BLaER1 (cell line): ENCODE results near the gene COL27A1.

Source experiments
- H3K27ac ChIP-seq: shearing (Covaris generic); formaldehyde crosslinking; 2 replicates; pipeline ENCODE4 v1.8.1; 2022
- H3K27me3 ChIP-seq: shearing (Covaris generic); formaldehyde crosslinking; 2 replicates; pipeline ENCODE4 v1.8.1; 2022
- H3K36me3 ChIP-seq: shearing (Covaris generic); formaldehyde crosslinking; 2 replicates; pipeline ENCODE4 v1.8.1; 2022
- H3K4me1 ChIP-seq: shearing (Covaris generic); formaldehyde crosslinking; 2 replicates; pipeline ENCODE4 v1.8.1; 2022
- H3K4me2 ChIP-seq: shearing (Covaris generic); formaldehyde crosslinking; 2 replicates; pipeline ENCODE4 v1.8.1; 2022
- H3K4me3 ChIP-seq: shearing (Covaris generic); formaldehyde crosslinking; 2 replicates; pipeline ENCODE4 v1.8.1; 2022
- H3K9ac ChIP-seq: shearing (Covaris generic); formaldehyde crosslinking; 2 replicates; pipeline ENCODE4 v1.8.1; 2022
- H3K9me3 ChIP-seq: shearing (Covaris generic); formaldehyde crosslinking; 2 replicates; pipeline ENCODE4 v1.8.1; 2022
- H4K20me1 ChIP-seq: shearing (Covaris generic); formaldehyde crosslinking; 2 replicates; pipeline ENCODE4 v1.8.1; 2022
- Cebpa-rat ChIP-seq: shearing (Covaris generic); IDR thresholded peaks from 2 replicates; pipeline ENCODE4 v1.8.1; 2022

Gene COL27A1

GRCh38 chr9:114339130-114339908, 184.0 kb downstream of the COL27A1 start:
- Histone ChIP-seq H3K4me3 (no peak overlapping the region), H3K27ac (no peak overlapping the region), H3K9ac (no peak overlapping the region), H3K9me3 (no peaks in the 10 kb centered on the region), H3K27me3 (no peaks in the 10 kb centered on the region), H3K36me3 (peaks cover 99% of the 10 kb centered on the region), H3K4me1 (peaks cover 10% of the 10 kb centered on the region), H4K20me1 (peaks cover 47% of the 10 kb centered on the region), H3K4me2 (no peak overlapping the region)
- TF ChIP-seq Cebpa-rat = no peak

DNA sequence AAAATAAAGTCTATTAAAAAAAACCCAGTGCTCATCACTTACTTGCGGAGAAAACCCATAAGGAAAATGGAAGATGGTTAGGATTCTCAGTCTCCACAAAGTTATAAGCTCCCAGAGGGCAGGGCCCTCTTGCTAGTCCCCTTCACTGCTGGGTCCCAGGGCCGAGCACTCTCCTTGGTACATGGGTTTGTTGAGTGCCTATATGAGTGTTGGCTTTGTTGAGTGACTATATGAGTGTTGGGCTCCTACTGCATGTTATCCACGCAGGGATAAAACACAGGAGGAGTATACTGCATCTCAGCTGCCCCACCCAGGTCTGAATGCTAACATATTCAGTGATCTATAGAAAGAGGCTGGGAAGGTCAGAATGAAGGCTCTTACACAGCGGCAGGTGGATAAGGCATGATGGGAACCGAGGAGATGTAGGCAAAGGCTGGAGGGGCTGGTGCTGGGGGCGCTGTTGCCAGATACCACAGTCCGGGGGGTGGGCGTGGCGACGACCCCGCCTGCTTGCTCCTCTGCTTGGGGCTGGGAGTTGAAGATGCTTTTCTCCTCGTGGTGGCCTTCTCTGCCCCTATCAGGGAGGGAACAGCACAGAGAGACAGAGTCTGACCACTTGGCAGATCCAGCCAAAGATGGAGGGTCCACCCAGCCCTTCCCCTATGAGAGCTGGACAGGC, 186.0 kb downstream of the COL27A1 start:
- no peak overlapping the region for H3K4me2 ChIP-seq
- peaks cover 3% of the 10 kb centered on the region for H3K4me1 ChIP-seq
- peaks cover 99% of the 10 kb centered on the region for H3K36me3 ChIP-seq
- no peaks in the 10 kb centered on the region for H3K9me3 ChIP-seq
- no peaks in the 10 kb centered on the region for H3K27me3 ChIP-seq
- peaks cover 47% of the 10 kb centered on the region for H4K20me1 ChIP-seq
- H3K4me3 ChIP-seq = no peak overlapping the region
- no peak for TF ChIP-seq Cebpa-rat
- H3K9ac ChIP-seq = no peak overlapping the region
- H3K27ac ChIP-seq = no peak overlapping the region

- peaks cover 99% of the 10 kb centered on the region for H3K36me3 ChIP-seq
- H3K4me3 ChIP-seq = no peak overlapping the region
- TF ChIP-seq Cebpa-rat = no peak
- H3K27me3 ChIP-seq = no peaks in the 10 kb centered on the region
- no peak overlapping the region for H3K27ac ChIP-seq
- no peak overlapping the region for H3K4me2 ChIP-seq
- H3K9me3 ChIP-seq = no peaks in the 10 kb centered on the region
- no peak overlapping the region for H3K9ac ChIP-seq
- peaks cover 47% of the 10 kb centered on the region for H4K20me1 ChIP-seq
- no peaks in the 10 kb centered on the region for H3K4me1 ChIP-seq
Measured at GRCh38 chr9:114341991-114342390, 186.7 kb downstream of the COL27A1 start.

DNA sequence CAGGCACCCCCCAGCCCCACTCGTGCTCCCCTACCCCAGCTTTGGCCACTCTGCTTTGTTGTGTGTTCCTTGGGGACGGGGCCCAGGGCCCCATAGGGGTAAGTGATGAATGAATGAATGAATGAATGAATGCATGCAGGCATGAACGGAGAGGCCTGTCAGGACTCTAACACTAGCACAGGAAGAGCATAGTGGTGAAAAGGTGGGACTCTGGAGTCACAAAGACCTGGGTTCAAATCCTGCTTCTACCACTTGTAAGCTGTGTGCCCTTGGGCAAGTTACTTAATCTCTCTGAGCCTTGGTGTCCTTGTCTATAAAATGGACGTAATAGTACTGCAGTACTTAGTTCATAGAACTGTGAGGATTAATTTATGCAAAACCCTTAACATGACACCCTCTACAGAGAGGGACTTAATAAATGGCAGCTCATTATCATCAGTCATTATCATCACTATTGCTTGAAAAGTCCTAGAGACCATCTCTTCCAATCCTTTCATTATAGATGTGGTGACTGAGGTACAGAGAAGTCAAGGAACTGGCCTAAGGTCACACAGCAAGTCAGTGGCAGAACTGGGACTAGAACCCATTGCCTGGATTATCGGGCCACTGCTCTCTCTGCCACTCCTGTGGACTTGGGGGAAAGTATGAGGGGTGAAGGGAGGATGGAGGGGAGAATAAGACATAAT, 187.6 kb downstream of the COL27A1 start:
- no peak overlapping the region for H3K4me2 ChIP-seq
- H3K27ac ChIP-seq = no peak overlapping the region
- H3K4me1 ChIP-seq = peaks cover 5% of the 10 kb centered on the region
- H4K20me1 ChIP-seq = peaks cover 52% of the 10 kb centered on the region
- peaks cover 99% of the 10 kb centered on the region for H3K36me3 ChIP-seq
- no peak overlapping the region for H3K4me3 ChIP-seq
- no peak for TF ChIP-seq Cebpa-rat
- H3K9me3 ChIP-seq = no peaks in the 10 kb centered on the region
- H3K9ac ChIP-seq = no peak overlapping the region
- H3K27me3 ChIP-seq = no peaks in the 10 kb centered on the region

GRCh38 chr9:114343471-114344187, 188.3 kb downstream of the COL27A1 start:
- no peak for TF ChIP-seq Cebpa-rat
- H3K36me3 ChIP-seq = peaks cover 99% of the 10 kb centered on the region
- H3K9ac ChIP-seq = no peak overlapping the region
- H3K27ac ChIP-seq = no peak overlapping the region
- no peak overlapping the region for H3K4me2 ChIP-seq
- H3K4me3 ChIP-seq = no peak overlapping the region
- peaks cover 54% of the 10 kb centered on the region for H4K20me1 ChIP-seq
- peaks cover 12% of the 10 kb centered on the region for H3K4me1 ChIP-seq
- no peaks in the 10 kb centered on the region for H3K27me3 ChIP-seq
- H3K9me3 ChIP-seq = no peaks in the 10 kb centered on the region

GRCh38 chr9:114344188-114344566, 188.8 kb downstream of the COL27A1 start:
- Histone ChIP-seq H3K4me1 (peaks cover 18% of the 10 kb centered on the region), H3K27me3 (no peaks in the 10 kb centered on the region), H4K20me1 (peaks cover 50% of the 10 kb centered on the region), H3K9ac (0 out of 2 replicates have a peak overlapping the region, but pooled peaks have one; percentile 24), H3K36me3 (peaks cover 95% of the 10 kb centered on the region), H3K4me3 (no peak overlapping the region), H3K27ac (no peak overlapping the region), H3K9me3 (no peaks in the 10 kb centered on the region), H3K4me2 (no peak overlapping the region)
- no peak for TF ChIP-seq Cebpa-rat

- no peak overlapping the region for H3K4me2 ChIP-seq
- H3K9ac ChIP-seq = 0 out of 2 replicates have a peak overlapping the region, but pooled peaks have one; percentile 24
- H3K27me3 ChIP-seq = no peaks in the 10 kb centered on the region
- no peak overlapping the region for H3K4me3 ChIP-seq
- H3K9me3 ChIP-seq = no peaks in the 10 kb centered on the region
- peaks cover 50% of the 10 kb centered on the region for H4K20me1 ChIP-seq
- H3K4me1 ChIP-seq = peaks cover 23% of the 10 kb centered on the region
- H3K36me3 ChIP-seq = peaks cover 94% of the 10 kb centered on the region
- H3K27ac ChIP-seq = no peak overlapping the region
- no peak for TF ChIP-seq Cebpa-rat
Measured at GRCh38 chr9:114344692-114345091, 189.4 kb downstream of the COL27A1 start.

- no peaks in the 10 kb centered on the region for H3K27me3 ChIP-seq
- no peak for TF ChIP-seq Cebpa-rat
Measured at GRCh38 chr9:114345493-114346065, 190.2 kb downstream of the COL27A1 start.

DNA sequence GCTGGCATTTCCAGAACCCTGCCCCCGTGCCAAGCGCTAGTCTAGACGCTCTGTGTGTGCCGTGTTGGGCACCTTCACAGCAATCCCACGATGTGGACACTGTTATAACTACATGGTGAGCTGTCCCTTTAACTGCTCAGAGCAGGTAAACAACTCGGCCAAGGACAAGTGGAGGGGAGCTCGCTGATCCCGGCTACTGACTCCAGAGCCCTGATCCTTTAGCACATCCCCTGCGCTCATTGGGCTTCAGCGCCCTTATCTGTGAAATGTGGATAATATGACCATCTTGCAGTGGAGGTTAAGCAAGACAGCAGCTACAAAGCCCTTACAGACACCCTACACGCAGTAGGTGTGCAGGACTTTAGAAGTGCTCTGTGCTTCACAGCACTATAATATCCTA, 190.8 kb downstream of the COL27A1 start:
- no peak for TF ChIP-seq Cebpa-rat
- H3K27ac ChIP-seq = no peak overlapping the region
- peaks cover 94% of the 10 kb centered on the region for H3K36me3 ChIP-seq
- H3K9me3 ChIP-seq = no peaks in the 10 kb centered on the region
- no peak overlapping the region for H3K4me3 ChIP-seq
- no peak overlapping the region for H3K9ac ChIP-seq
- peaks cover 35% of the 10 kb centered on the region for H3K4me1 ChIP-seq
- no peak overlapping the region for H3K4me2 ChIP-seq
- peaks cover 45% of the 10 kb centered on the region for H4K20me1 ChIP-seq
- no peaks in the 10 kb centered on the region for H3K27me3 ChIP-seq

More at GRCh38 chr9:114345493-114346065, 190.2 kb downstream of the COL27A1 start:
- Histone ChIP-seq H3K27ac (no peak overlapping the region), H3K9me3 (no peaks in the 10 kb centered on the region), H3K9ac (no peak overlapping the region), H4K20me1 (peaks cover 48% of the 10 kb centered on the region), H3K4me2 (no peak overlapping the region), H3K4me3 (no peak overlapping the region), H3K36me3 (peaks cover 94% of the 10 kb centered on the region), H3K4me1 (peaks cover 32% of the 10 kb centered on the region)
